Liver (tissue), 9 donors: Measurements from ENCODE around the gene PKP3. TPM values are rescaled to one million over a fixed set of nuclear protein-coding genes. Genes with fewer than 3 reads are reported as not detected.

Experiments used
- DNase-seq: peaks from one replicate; pipeline ENCODE4 v3.0.0-alpha.2; 2017; ENCODE audit warnings: low spot score
- H3K27ac ChIP-seq, 2 donors: one replicate each; pipeline ENCODE4 v1.7.0; 2013; ENCODE audit warnings: inconsistent platforms in 2 of 2, low read length in 2 of 2, control low read depth in 1 of 2, low read depth in 1 of 2, mild to moderate bottlenecking in 1 of 2
- H3K27me3 ChIP-seq, 4 donors: one replicate each; pipeline versions ENCODE4 v1.6.1 to v1.7.0; 2013; ENCODE audit warnings: low read length in 3 of 4, inconsistent platforms in 1 of 4, mild to moderate bottlenecking in 1 of 4, moderate library complexity in 1 of 4; ENCODE audit not compliant: control insufficient read depth in 4 of 4, insufficient read depth in 4 of 4
- H3K36me3 ChIP-seq, 4 donors: one replicate each; pipeline versions ENCODE4 v1.6.1 to v1.7.0; 2013; ENCODE audit warnings: low read length in 3 of 4, mild to moderate bottlenecking in 3 of 4, low read depth in 1 of 4, moderate library complexity in 1 of 4; ENCODE audit not compliant: control insufficient read depth in 4 of 4, insufficient read depth in 3 of 4
- H3K4me1 ChIP-seq, 4 donors: one replicate each; pipeline versions ENCODE4 v1.6.1 to v1.7.0; 2013; ENCODE audit warnings: low read length in 3 of 4, mild to moderate bottlenecking in 3 of 4, moderate library complexity in 1 of 4; ENCODE audit not compliant: control insufficient read depth in 4 of 4, insufficient read depth in 4 of 4
- H3K4me3 ChIP-seq, 3 donors: one replicate each; pipeline versions ENCODE4 v1.6.1 to v1.7.0; 2013; ENCODE audit warnings: low read length in 3 of 3, control low read depth in 1 of 3, low read depth in 1 of 3, mild to moderate bottlenecking in 1 of 3
- H3K9ac ChIP-seq, 2 donors: one replicate each; pipeline ENCODE4 v1.7.0; 2013; ENCODE audit warnings: low read length in 2 of 2, mild to moderate bottlenecking in 2 of 2, moderate library complexity in 2 of 2, control low read depth in 1 of 2, low read depth in 1 of 2
- H3K9me3 ChIP-seq, 4 donors: one replicate each; pipeline versions ENCODE4 v1.6.1 to v1.7.0; 2013; ENCODE audit warnings: low read length in 3 of 4; ENCODE audit not compliant: control insufficient read depth in 4 of 4
- EGR1 ChIP-seq, 2 donors: IDR thresholded peaks; 2 replicates each; pipeline ENCODE4 v1.6.1; 2016 to 2018; ENCODE audit warnings: antibody characterized with exemption in 2 of 2, low read depth in 2 of 2
- FOXA1 ChIP-seq: IDR thresholded peaks from 2 replicates; pipeline ENCODE4 v1.6.1; 2016; ENCODE audit warnings: antibody characterized with exemption
- FOXA2 ChIP-seq: IDR thresholded peaks from 2 replicates; pipeline ENCODE4 v1.6.1; 2016; ENCODE audit warnings: antibody characterized with exemption
- GABPA ChIP-seq, 2 donors: IDR thresholded peaks in 1 of 2; conservative IDR thresholded peaks in 1 of 2; 2 replicates each; pipeline ENCODE4 v1.6.1; 2016; ENCODE audit warnings: antibody characterized with exemption in 2 of 2, mild to moderate bottlenecking in 1 of 2, moderate library complexity in 1 of 2
- HNF4G ChIP-seq: IDR thresholded peaks from 2 replicates; pipeline ENCODE4 v1.6.1; 2016; ENCODE audit warnings: antibody characterized with exemption
- JUND ChIP-seq, 2 donors: IDR thresholded peaks; 2 replicates each; pipeline ENCODE4 v1.6.1; 2016; ENCODE audit warnings: antibody characterized with exemption in 2 of 2
- RXRA ChIP-seq, 2 donors: IDR thresholded peaks; 2 replicates each; pipeline ENCODE4 v1.6.1; 2017 to 2018; ENCODE audit warnings: antibody characterized with exemption in 2 of 2, mild to moderate bottlenecking in 1 of 2
- TAF1 ChIP-seq: conservative IDR thresholded peaks from 2 replicates; pipeline ENCODE4 v1.6.1; 2016; ENCODE audit warnings: antibody characterized with exemption, mild to moderate bottlenecking
- WGBS: extraction: QIAGEN DNeasy Blood & Tissue Kit; methylation state at CpG from one replicate; pipeline ENCODE4 v1.1.7; 2013; 5-methylcytosine and 5-hydroxymethylcytosine counted together
- polyA plus RNA-seq, 2 donors: library from polyadenylated mRNA; stranded (reverse) in 1 of 2; unstranded in 1 of 2; fragments of 200-250 nt in 1 of 2; fragments of >200 nt in 1 of 2; fragmentation: Nextera tagmentation in 1 of 2; extraction: Ambion mirVana in 1 of 2; gene quantifications; one replicate each; pipeline versions ENCODE4 v1.2.1 to v1.2.3, GENCODE V29; 2013 to 2015
- total RNA-seq, 2 donors: library from RNA; depleted of rRNA; stranded (reverse); fragments of >200 nt; gene quantifications; one replicate each; pipeline ENCODE4 v1.2.3, GENCODE V29; 2014
- TF ChIP-seq, protein P1 (sequence below): IDR thresholded peaks from 2 replicates; pipeline ENCODE4 v1.6.1; 2016; ENCODE audit warnings: antibody characterized with exemption
- TF ChIP-seq, protein P2 (sequence below): IDR thresholded peaks from 2 replicates; pipeline ENCODE4 v1.6.1; 2016; ENCODE audit warnings: antibody characterized with exemption, mild to moderate bottlenecking
- TF ChIP-seq, protein P3 (sequence below): IDR thresholded peaks from 2 replicates; pipeline ENCODE4 v1.6.1; 2016; ENCODE audit warnings: antibody characterized with exemption
- TF ChIP-seq, protein P4 (sequence below): fragments of 150-350 bp; IDR thresholded peaks from 2 replicates; pipeline ENCODE4 v1.5.1; 2017; ENCODE audit warnings: improper control_type of control experiment, low read depth, low read length; ENCODE audit not compliant: missing input control
- donor health status: healthy.
- donor health status: healthy.
- donor health status: healthy.
- donor health status: healthy.
- donor health status: healthy.

PKP3 gene
- total and polyA plus RNA-seq, 4 donors, result 0.08 to 0.37 (median 0.25) TPM; not detected in 1

DNA sequence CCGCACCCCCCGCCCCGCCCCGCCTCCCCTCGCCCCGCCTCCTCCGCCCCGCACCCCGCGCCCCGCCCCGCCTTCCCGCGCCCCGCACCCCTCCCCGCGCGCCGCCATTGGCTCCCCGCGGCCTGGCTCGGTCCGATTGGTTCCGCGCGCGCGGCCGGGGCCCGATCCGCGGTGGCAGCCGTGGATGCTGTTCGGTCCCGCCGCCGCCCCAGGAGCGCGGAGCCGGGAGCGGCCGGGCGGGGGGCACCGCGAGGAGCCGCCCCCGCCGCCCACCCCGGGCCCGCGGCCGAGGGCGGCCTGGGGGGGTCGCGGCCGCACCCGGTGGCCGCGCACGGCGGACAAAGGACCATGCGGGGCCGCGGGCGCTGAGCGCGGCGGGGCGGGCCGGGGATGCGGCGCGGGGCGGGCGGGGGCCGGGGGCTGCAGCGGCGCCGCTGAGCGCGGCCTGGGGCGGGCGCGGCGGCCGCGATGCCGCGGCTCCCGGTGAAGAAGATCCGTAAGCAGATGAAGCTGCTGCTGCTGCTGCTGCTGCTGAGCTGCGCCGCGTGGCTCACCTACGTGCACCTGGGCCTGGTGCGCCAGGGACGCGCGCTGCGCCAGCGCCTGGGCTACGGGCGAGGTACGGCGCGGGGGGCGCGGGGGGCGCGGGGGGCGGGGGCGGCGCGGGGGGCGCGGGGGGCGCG, 24.5 kb upstream of the PKP3 start, which contains the start of gene B4GALNT4:
B4GALNT4 (plus strand) TSS at position 164 of the 683 bp plus-strand sequence; CDS start at position 469, 305 bp downstream.
- TF ChIP-seq EGR1 (IDR thresholded peaks at IDR 0.05; ENCODE audit: low read depth in 2 of 2), result no peak
- TF ChIP-seq, protein P1, sequence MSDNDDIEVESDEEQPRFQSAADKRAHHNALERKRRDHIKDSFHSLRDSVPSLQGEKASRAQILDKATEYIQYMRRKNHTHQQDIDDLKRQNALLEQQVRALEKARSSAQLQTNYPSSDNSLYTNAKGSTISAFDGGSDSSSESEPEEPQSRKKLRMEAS, result no peak
- TF ChIP-seq GABPA (IDR thresholded peaks at IDR 0.05 in 1 of 2, conservative IDR thresholded peaks at IDR 0.05 in 1 of 2), result no peak
- TF ChIP-seq, protein P2, sequence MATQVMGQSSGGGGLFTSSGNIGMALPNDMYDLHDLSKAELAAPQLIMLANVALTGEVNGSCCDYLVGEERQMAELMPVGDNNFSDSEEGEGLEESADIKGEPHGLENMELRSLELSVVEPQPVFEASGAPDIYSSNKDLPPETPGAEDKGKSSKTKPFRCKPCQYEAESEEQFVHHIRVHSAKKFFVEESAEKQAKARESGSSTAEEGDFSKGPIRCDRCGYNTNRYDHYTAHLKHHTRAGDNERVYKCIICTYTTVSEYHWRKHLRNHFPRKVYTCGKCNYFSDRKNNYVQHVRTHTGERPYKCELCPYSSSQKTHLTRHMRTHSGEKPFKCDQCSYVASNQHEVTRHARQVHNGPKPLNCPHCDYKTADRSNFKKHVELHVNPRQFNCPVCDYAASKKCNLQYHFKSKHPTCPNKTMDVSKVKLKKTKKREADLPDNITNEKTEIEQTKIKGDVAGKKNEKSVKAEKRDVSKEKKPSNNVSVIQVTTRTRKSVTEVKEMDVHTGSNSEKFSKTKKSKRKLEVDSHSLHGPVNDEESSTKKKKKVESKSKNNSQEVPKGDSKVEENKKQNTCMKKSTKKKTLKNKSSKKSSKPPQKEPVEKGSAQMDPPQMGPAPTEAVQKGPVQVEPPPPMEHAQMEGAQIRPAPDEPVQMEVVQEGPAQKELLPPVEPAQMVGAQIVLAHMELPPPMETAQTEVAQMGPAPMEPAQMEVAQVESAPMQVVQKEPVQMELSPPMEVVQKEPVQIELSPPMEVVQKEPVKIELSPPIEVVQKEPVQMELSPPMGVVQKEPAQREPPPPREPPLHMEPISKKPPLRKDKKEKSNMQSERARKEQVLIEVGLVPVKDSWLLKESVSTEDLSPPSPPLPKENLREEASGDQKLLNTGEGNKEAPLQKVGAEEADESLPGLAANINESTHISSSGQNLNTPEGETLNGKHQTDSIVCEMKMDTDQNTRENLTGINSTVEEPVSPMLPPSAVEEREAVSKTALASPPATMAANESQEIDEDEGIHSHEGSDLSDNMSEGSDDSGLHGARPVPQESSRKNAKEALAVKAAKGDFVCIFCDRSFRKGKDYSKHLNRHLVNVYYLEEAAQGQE, result no peak
- TF ChIP-seq FOXA1, result no peak
- TF ChIP-seq JUND (IDR thresholded peaks at IDR 0.05), result no peak
- no peak for TF ChIP-seq FOXA2
- TF ChIP-seq, protein P3, sequence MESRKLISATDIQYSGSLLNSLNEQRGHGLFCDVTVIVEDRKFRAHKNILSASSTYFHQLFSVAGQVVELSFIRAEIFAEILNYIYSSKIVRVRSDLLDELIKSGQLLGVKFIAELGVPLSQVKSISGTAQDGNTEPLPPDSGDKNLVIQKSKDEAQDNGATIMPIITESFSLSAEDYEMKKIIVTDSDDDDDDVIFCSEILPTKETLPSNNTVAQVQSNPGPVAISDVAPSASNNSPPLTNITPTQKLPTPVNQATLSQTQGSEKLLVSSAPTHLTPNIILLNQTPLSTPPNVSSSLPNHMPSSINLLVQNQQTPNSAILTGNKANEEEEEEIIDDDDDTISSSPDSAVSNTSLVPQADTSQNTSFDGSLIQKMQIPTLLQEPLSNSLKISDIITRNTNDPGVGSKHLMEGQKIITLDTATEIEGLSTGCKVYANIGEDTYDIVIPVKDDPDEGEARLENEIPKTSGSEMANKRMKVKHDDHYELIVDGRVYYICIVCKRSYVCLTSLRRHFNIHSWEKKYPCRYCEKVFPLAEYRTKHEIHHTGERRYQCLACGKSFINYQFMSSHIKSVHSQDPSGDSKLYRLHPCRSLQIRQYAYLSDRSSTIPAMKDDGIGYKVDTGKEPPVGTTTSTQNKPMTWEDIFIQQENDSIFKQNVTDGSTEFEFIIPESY, result no peak
- no peak for TF ChIP-seq RXRA (IDR thresholded peaks at IDR 0.05)
- no peak for TF ChIP-seq HNF4G
- TF ChIP-seq, protein P4, sequence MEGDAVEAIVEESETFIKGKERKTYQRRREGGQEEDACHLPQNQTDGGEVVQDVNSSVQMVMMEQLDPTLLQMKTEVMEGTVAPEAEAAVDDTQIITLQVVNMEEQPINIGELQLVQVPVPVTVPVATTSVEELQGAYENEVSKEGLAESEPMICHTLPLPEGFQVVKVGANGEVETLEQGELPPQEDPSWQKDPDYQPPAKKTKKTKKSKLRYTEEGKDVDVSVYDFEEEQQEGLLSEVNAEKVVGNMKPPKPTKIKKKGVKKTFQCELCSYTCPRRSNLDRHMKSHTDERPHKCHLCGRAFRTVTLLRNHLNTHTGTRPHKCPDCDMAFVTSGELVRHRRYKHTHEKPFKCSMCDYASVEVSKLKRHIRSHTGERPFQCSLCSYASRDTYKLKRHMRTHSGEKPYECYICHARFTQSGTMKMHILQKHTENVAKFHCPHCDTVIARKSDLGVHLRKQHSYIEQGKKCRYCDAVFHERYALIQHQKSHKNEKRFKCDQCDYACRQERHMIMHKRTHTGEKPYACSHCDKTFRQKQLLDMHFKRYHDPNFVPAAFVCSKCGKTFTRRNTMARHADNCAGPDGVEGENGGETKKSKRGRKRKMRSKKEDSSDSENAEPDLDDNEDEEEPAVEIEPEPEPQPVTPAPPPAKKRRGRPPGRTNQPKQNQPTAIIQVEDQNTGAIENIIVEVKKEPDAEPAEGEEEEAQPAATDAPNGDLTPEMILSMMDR, result no peak
- 4% methylated on average over 115 of the region's 118 CpGs for WGBS
- Histone ChIP-seq H3K4me1 (peaks cover 0 to 5% (median 2%) of the 10 kb centered on the region in 4 donors), H3K36me3 (no peaks in the 10 kb centered on the region), H3K9ac (no peak within 1 kb of the TSS), H3K27me3 (peaks cover 3 to 20% (median 10%) of the 10 kb centered on the region in 4 donors), H3K4me3 (peak within 1 kb of the TSS in 1 of 3 donors; percentile 44), H3K9me3 (no peaks in the 10 kb centered on the region), H3K27ac (no peak within 1 kb of the TSS)
- DNase-seq, result no peak

DNA sequence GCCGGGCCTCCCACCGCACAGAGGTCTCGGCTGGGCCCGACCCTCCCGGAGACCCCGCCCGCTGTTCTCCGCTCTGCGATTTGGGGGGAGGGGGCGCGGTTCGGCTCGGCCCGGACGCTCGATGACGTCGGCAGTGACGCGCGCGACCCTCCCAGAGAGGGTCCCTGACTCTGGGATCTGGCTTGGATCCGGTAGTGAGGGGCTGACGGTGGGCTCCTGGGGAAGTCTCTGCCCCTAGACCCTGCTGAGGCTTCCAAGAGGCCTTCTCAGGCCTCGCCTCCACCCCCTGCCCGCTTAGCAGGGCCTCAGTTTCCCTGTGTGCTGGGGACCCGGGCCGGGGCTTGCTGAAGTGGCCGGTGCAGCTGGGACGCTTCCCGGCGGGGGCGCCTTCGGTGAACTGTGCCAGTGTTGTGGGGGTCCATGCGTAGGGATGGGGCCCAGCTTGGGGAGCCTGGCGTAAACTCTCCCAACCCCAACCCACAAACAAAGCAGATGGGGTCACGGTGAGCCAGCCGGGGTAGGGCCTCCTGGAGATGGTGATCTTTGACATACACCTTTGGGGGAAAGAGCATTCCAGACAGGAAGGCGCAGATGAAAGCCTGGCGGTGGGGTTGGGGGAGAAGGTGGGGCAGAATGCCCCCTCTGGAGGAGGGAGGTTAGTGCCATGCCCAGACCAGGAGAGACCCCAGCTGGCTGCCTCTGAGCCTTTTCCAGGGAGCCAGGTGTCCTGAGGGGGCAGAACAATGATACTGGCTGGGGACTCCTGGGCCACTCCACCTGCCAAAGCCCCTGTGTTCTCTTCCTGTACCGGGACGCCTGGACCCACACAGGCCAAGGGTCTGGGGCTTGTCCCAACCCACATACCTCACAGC, 23.7 kb upstream of the PKP3 start:
- DNase-seq, result no peak
- TF ChIP-seq GABPA (IDR thresholded peaks at IDR 0.05 in 1 of 2, conservative IDR thresholded peaks at IDR 0.05 in 1 of 2) (no peak), TAF1 (no peak), EGR1 (IDR thresholded peaks at IDR 0.05; ENCODE audit: low read depth in 2 of 2) (no peak)
- Histone ChIP-seq H3K9ac (no peak overlapping the region), H3K27ac (no peak overlapping the region), H3K36me3 (no peaks in the 10 kb centered on the region), H3K27me3 (peaks cover 3 to 20% (median 10%) of the 10 kb centered on the region in 4 donors), H3K4me1 (peaks cover 0 to 5% (median 2%) of the 10 kb centered on the region in 4 donors), H3K9me3 (no peaks in the 10 kb centered on the region), H3K4me3 (peak overlapping the region in 1 of 3 donors; percentile 44)
- 24% methylated on average over 42 of the region's 42 CpGs for WGBS
